SU-DHL-6 (cell line): ENCODE results near the gene SLC39A11.

Experiments used
- H2AFZ ChIP-seq: fragments of 200-600 bp; sonication (generic); 2 replicates; pipeline ENCODE4 v1.6.1; 2014; ENCODE audit warnings: low read depth, mild to moderate bottlenecking, moderate library complexity, mixed read lengths, antibody characterized with exemption, low read length; ENCODE audit not compliant: severe bottlenecking
- H3F3A ChIP-seq: fragments of 200-600 bp; shearing (Covaris generic); 2 replicates; pipeline ENCODE4 v1.6.0; 2016; ENCODE audit warnings: antibody characterized with exemption, mild to moderate bottlenecking; ENCODE audit not compliant: insufficient read depth
- H3K27ac ChIP-seq: fragments of 200-600 bp; sonication (generic); 2 replicates; pipeline ENCODE4 v1.5.1; 2016; ENCODE audit warnings: low read depth, mild to moderate bottlenecking, low read length, moderate library complexity, mixed read lengths
- H3K27me3 ChIP-seq: fragments of 200-600 bp; sonication (generic), shearing (Covaris generic); 2 replicates; pipeline ENCODE4 v1.6.0; 2014; ENCODE audit warnings: mild to moderate bottlenecking, low read length
- H3K36me3 ChIP-seq: fragments of 200-600 bp; sonication (generic); 2 replicates; pipeline ENCODE4 v1.6.1; 2014; ENCODE audit warnings: mild to moderate bottlenecking, low read length, mixed read lengths
- H3K4me2 ChIP-seq: fragments of 300-600, 200-600 bp; shearing (Covaris generic), sonication (generic); 2 replicates; pipeline ENCODE4 v1.6.0; 2014; ENCODE audit warnings: low read length, low read depth, mild to moderate bottlenecking; ENCODE audit not compliant: poor library complexity, severe bottlenecking
- H3K4me3 ChIP-seq: fragments of 200-600 bp; sonication (generic); 2 replicates; pipeline ENCODE4 v1.5.1; 2014; ENCODE audit warnings: antibody characterized with exemption, low read length, mild to moderate bottlenecking, mixed read lengths; ENCODE audit not compliant: insufficient read depth, poor library complexity, severe bottlenecking
- H3K79me2 ChIP-seq: fragments of 200-600 bp; sonication (generic); 2 replicates; pipeline ENCODE4 v1.6.1; 2014; ENCODE audit warnings: mild to moderate bottlenecking, low read length, moderate library complexity; ENCODE audit not compliant: insufficient read depth
- H3K9ac ChIP-seq: fragments of 200-600 bp; sonication (generic); 2 replicates; pipeline ENCODE4 v1.7.0; 2014; ENCODE audit warnings: mild to moderate bottlenecking, low read length
- H3K9me2 ChIP-seq: fragments of 200-600 bp; sonication (generic); replicated peaks from 2 replicates; pipeline ENCODE4 v1.6.1; 2014; ENCODE audit warnings: low read length; ENCODE audit not compliant: insufficient read depth
- H3K9me3 ChIP-seq: fragments of 200-600 bp; sonication (generic); 2 replicates; pipeline ENCODE4 v1.6.1; 2014; ENCODE audit warnings: low read length, mixed read lengths; ENCODE audit not compliant: insufficient read depth
- H4K20me1 ChIP-seq: fragments of 200-600 bp; sonication (generic); 2 replicates; pipeline ENCODE4 v1.6.1; 2014; ENCODE audit warnings: low read depth, mild to moderate bottlenecking, antibody characterized with exemption, low read length, moderate library complexity, mixed read lengths
- EZH2phosphoT487 ChIP-seq: fragments of 200-600 bp; sonication (generic), shearing (Covaris generic); conservative IDR thresholded peaks from 2 replicates; pipeline ENCODE4 v1.6.1; 2018; ENCODE audit warnings: mild to moderate bottlenecking, antibody characterized with exemption, low read length, moderate library complexity, mixed read lengths
- TF ChIP-seq, protein P1 (sequence below): fragments of 200-600 bp; sonication (generic); IDR thresholded peaks from one replicate; pipeline ENCODE4 v1.5.1; 2017; ENCODE audit warnings: antibody characterized with exemption, mild to moderate bottlenecking, low read length, moderate library complexity; ENCODE audit not compliant: insufficient read depth, poor library complexity, severe bottlenecking

SLC39A11 gene

DNA sequence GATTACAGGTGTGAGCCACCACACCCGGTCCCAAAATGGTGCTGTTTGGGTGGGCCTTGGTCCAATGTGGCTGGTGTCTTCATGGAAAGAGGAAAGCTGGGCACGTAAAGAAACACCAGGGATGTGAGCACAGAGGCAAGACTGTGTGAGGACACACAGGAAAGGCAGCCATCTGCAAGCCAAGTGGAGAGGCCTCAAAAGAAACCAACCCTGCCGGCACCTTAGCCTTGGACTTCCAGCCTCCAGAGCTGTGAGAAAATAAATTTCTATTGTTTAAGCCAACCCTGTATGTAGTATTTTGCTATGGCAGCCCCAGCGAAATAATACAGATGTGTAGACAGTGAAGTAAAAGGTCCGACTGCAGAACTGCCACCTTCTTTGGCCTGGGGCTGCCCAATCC is 68.7 kb downstream of the SLC39A11 start:
- H3K27me3 ChIP-seq: no peaks in the 10 kb centered on the region

DNA sequence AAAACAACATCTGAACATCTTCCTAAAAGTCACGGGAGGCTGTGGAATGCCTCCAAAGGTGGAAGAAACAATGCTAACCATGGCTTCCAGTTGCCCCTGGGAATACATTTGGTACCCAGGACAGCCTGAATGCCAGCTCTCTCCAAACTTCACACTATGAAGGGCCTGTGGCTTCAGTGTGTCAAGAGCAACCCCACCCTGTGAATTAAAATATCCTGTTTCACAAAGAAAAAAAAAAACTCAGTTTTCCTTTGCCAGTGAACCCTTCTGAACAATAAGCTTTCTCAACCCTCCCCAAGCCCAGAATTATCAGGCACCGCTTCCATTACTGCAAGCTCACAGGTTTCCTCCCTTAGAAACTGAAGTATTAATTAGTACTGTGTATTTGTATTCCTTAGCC is 69.8 kb downstream of the SLC39A11 start:
- H2AFZ ChIP-seq: no peak overlapping the region
- H3K9ac ChIP-seq: no peak overlapping the region
- peaks cover 6% of the 10 kb centered on the region; the same call in 1 of the 2 replicates for H3K79me2 ChIP-seq
- H3K36me3 ChIP-seq: no peaks in the 10 kb centered on the region
- H3K4me3 ChIP-seq: no peak overlapping the region
- H3F3A ChIP-seq: no peaks in the 10 kb centered on the region
- no peaks in the 10 kb centered on the region for H4K20me1 ChIP-seq
- TF ChIP-seq EZH2phosphoT487: no peak
- TF ChIP-seq, protein P1, sequence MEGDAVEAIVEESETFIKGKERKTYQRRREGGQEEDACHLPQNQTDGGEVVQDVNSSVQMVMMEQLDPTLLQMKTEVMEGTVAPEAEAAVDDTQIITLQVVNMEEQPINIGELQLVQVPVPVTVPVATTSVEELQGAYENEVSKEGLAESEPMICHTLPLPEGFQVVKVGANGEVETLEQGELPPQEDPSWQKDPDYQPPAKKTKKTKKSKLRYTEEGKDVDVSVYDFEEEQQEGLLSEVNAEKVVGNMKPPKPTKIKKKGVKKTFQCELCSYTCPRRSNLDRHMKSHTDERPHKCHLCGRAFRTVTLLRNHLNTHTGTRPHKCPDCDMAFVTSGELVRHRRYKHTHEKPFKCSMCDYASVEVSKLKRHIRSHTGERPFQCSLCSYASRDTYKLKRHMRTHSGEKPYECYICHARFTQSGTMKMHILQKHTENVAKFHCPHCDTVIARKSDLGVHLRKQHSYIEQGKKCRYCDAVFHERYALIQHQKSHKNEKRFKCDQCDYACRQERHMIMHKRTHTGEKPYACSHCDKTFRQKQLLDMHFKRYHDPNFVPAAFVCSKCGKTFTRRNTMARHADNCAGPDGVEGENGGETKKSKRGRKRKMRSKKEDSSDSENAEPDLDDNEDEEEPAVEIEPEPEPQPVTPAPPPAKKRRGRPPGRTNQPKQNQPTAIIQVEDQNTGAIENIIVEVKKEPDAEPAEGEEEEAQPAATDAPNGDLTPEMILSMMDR: no peak
- no peaks in the 10 kb centered on the region for H3K27me3 ChIP-seq
- no peak overlapping the region for H3K27ac ChIP-seq
- no peaks in the 10 kb centered on the region for H3K9me2 ChIP-seq
- H3K9me3 ChIP-seq: no peaks in the 10 kb centered on the region
- H3K4me2 ChIP-seq: no peak overlapping the region

More for the DNA sequence above, 68.7 kb downstream of the SLC39A11 start:
- H3K9ac ChIP-seq: no peak overlapping the region
- no peaks in the 10 kb centered on the region for H3K36me3 ChIP-seq
- H3F3A ChIP-seq: no peaks in the 10 kb centered on the region
- no peaks in the 10 kb centered on the region for H3K9me3 ChIP-seq
- no peaks in the 10 kb centered on the region for H4K20me1 ChIP-seq
- H3K4me3 ChIP-seq: no peak overlapping the region
- no peak overlapping the region for H2AFZ ChIP-seq
- H3K27ac ChIP-seq: no peak overlapping the region
- no peak overlapping the region for H3K4me2 ChIP-seq
- peaks cover 6% of the 10 kb centered on the region; the same call in 1 of the 2 replicates for H3K79me2 ChIP-seq
- TF ChIP-seq, protein P1: no peak
- no peaks in the 10 kb centered on the region for H3K9me2 ChIP-seq

DNA sequence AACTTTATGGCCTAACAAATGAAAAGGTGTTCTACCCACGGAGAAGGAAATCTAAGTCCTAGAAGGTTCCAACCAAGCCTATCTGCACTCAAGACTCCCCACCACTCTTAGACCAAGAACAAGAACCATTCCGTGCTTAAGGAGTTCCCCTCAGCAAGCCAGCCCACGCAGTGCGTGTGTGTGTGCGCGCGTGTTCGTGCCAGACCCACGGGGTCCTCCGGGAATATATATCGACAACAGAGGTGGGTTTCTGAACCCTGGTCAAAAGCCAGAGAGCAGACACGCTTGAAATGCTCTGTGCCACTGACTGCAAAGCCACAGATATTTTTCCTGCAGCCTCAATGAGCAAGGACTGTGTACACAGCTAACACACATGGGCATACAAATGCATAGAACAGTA is 70.7 kb downstream of the SLC39A11 start:
- Histone ChIP-seq H3K9ac (no peak overlapping the region), H3K9me3 (no peaks in the 10 kb centered on the region), H3K79me2 (peaks cover 6% of the 10 kb centered on the region; the same call in 1 of the 2 replicates), H3F3A (no peaks in the 10 kb centered on the region), H3K27ac (no peak overlapping the region), H3K27me3 (no peaks in the 10 kb centered on the region), H4K20me1 (no peaks in the 10 kb centered on the region), H3K4me3 (no peak overlapping the region), H3K9me2 (no peaks in the 10 kb centered on the region), H3K36me3 (no peaks in the 10 kb centered on the region), H3K4me2 (no peak overlapping the region), H2AFZ (no peak overlapping the region)
- TF ChIP-seq, protein P1: no peak
- TF ChIP-seq EZH2phosphoT487: no peak
